Mesenchymal stem cell (in vitro differentiated cells and primary cell): ENCODE results near the gene GTF2F1. TPM values are rescaled to one million over a fixed set of nuclear protein-coding genes. Genes with fewer than 3 reads are reported as not detected.

Source experiments
- DNase-seq: peaks from one replicate; pipeline ENCODE4 v3.0.0-alpha.2; 2013
- H2AFZ ChIP-seq: one replicate; pipeline ENCODE4 v1.6.1; 2013; ENCODE audit warnings: low read depth, mild to moderate bottlenecking, control low read depth, inconsistent platforms, low read length, moderate library complexity
- H2AK5ac ChIP-seq: 2 replicates; pipeline ENCODE4 v1.6.1; 2013; ENCODE audit warnings: low read length, moderate library complexity, mild to moderate bottlenecking, inconsistent platforms; ENCODE audit not compliant: severe bottlenecking
- H2BK120ac ChIP-seq: one replicate; pipeline ENCODE4 v1.6.1; 2013; ENCODE audit warnings: low read depth, mild to moderate bottlenecking, inconsistent platforms, low read length, moderate library complexity
- H2BK12ac ChIP-seq, 2 experiments: one replicate each; pipeline ENCODE4 v1.6.1; 2013; ENCODE audit warnings: inconsistent platforms in 2 of 2, low read length in 2 of 2, mild to moderate bottlenecking in 2 of 2, moderate library complexity in 2 of 2, control low read depth in 1 of 2
- H2BK15ac ChIP-seq: one replicate; pipeline ENCODE4 v1.6.1; 2013; ENCODE audit warnings: mild to moderate bottlenecking, low read depth, inconsistent platforms; ENCODE audit not compliant: poor library complexity, severe bottlenecking
- H2BK5ac ChIP-seq: 2 replicates; pipeline ENCODE4 v1.6.1; 2013; ENCODE audit warnings: low read depth, mild to moderate bottlenecking, low read length, control low read depth, inconsistent platforms; ENCODE audit not compliant: poor library complexity, severe bottlenecking
- H3K14ac ChIP-seq, 2 experiments: one replicate each; pipeline ENCODE4 v1.6.1; 2013; ENCODE audit warnings: inconsistent platforms in 2 of 2, low read length in 2 of 2, control low read depth in 1 of 2, mild to moderate bottlenecking in 1 of 2, moderate library complexity in 1 of 2
- H3K18ac ChIP-seq, 2 experiments: one replicate each; pipeline ENCODE4 v1.6.1; 2013; ENCODE audit warnings: inconsistent platforms in 2 of 2, low read length in 2 of 2, control low read depth in 1 of 2, low read depth in 1 of 2, mild to moderate bottlenecking in 1 of 2
- H3K23ac ChIP-seq, 2 experiments: one replicate each; pipeline ENCODE4 v1.6.1; 2013; ENCODE audit warnings: inconsistent platforms in 2 of 2, low read length in 2 of 2, mild to moderate bottlenecking in 2 of 2, moderate library complexity in 2 of 2, control low read depth in 1 of 2
- H3K27ac ChIP-seq: 2 replicates; pipeline ENCODE4 v1.5.1; 2013; ENCODE audit warnings: mild to moderate bottlenecking, moderate library complexity, low read length, control low read depth, inconsistent platforms; ENCODE audit not compliant: poor library complexity, severe bottlenecking
- H3K27me3 ChIP-seq, 2 experiments: 2 replicates each; pipeline versions ENCODE4 v1.6.1 to v1.7.0; 2013; ENCODE audit warnings: low read length in 2 of 2, mild to moderate bottlenecking in 2 of 2, moderate library complexity in 2 of 2, control low read depth in 1 of 2, inconsistent platforms in 1 of 2; ENCODE audit not compliant: control insufficient read depth in 1 of 2, insufficient read depth in 1 of 2
- H3K36me3 ChIP-seq, 2 experiments: 2 replicates each; pipeline versions ENCODE4 v1.6.1 to v1.7.0; 2013; ENCODE audit warnings: low read length in 2 of 2, control low read depth in 1 of 2, inconsistent platforms in 1 of 2, low read depth in 1 of 2, mild to moderate bottlenecking in 1 of 2; ENCODE audit not compliant: insufficient read depth in 2 of 2, control insufficient read depth in 1 of 2
- H3K4ac ChIP-seq, 2 experiments: one replicate each; pipeline ENCODE4 v1.6.1; 2013; ENCODE audit warnings: inconsistent platforms in 2 of 2, low read length in 2 of 2, mild to moderate bottlenecking in 2 of 2, moderate library complexity in 2 of 2, control low read depth in 1 of 2, low read depth in 1 of 2
- H3K4me1 ChIP-seq: 2 replicates; pipeline ENCODE4 v1.6.1; 2013; ENCODE audit warnings: low read depth, low read length, control low read depth; ENCODE audit not compliant: control insufficient read depth, insufficient read depth
- H3K4me2 ChIP-seq: 2 replicates; pipeline ENCODE4 v1.6.1; 2013; ENCODE audit warnings: low read length, mild to moderate bottlenecking, inconsistent platforms; ENCODE audit not compliant: poor library complexity, severe bottlenecking
- H3K4me3 ChIP-seq, 2 experiments: 2 replicates each; pipeline versions ENCODE4 v1.5.1 to v1.7.0; 2013; ENCODE audit warnings: low read length in 2 of 2, mild to moderate bottlenecking in 2 of 2, control low read depth in 1 of 2, low read depth in 1 of 2; ENCODE audit not compliant: insufficient read depth in 1 of 2
- H3K79me1 ChIP-seq: replicated peaks from 2 replicates; pipeline ENCODE4 v1.6.1; 2013; ENCODE audit warnings: mild to moderate bottlenecking, control low read depth, low read length, inconsistent platforms; ENCODE audit not compliant: poor library complexity, severe bottlenecking
- H3K9ac ChIP-seq: 2 replicates; pipeline ENCODE4 v1.7.0; 2013; ENCODE audit warnings: mild to moderate bottlenecking, low read length, moderate library complexity
- H3K9me3 ChIP-seq: 2 replicates; pipeline ENCODE4 v1.7.0; 2013; ENCODE audit warnings: mild to moderate bottlenecking, low read length; ENCODE audit not compliant: control insufficient read depth
- H4K8ac ChIP-seq: one replicate; pipeline ENCODE4 v1.6.1; 2013; ENCODE audit warnings: inconsistent platforms, mild to moderate bottlenecking, low read length, moderate library complexity
- H4K91ac ChIP-seq: one replicate; pipeline ENCODE4 v1.6.1; 2013; ENCODE audit warnings: mild to moderate bottlenecking, low read length, inconsistent platforms
- WGBS: methylation state at CpG from one replicate; pipeline ENCODE4 v1.1.7; 2013; ENCODE audit warnings: mixed read lengths; 5-methylcytosine and 5-hydroxymethylcytosine counted together
- small RNA-seq: library from polyadenylated mRNA; stranded (forward); fragments of <200 nt; extraction: miRNeasy Mini kit (QIAGEN cat#:217004); gene quantifications from one replicate; pipeline ENCODE3, GENCODE V24; 2013; ENCODE audit warnings: low read depth

Gene GTF2F1

DNA sequence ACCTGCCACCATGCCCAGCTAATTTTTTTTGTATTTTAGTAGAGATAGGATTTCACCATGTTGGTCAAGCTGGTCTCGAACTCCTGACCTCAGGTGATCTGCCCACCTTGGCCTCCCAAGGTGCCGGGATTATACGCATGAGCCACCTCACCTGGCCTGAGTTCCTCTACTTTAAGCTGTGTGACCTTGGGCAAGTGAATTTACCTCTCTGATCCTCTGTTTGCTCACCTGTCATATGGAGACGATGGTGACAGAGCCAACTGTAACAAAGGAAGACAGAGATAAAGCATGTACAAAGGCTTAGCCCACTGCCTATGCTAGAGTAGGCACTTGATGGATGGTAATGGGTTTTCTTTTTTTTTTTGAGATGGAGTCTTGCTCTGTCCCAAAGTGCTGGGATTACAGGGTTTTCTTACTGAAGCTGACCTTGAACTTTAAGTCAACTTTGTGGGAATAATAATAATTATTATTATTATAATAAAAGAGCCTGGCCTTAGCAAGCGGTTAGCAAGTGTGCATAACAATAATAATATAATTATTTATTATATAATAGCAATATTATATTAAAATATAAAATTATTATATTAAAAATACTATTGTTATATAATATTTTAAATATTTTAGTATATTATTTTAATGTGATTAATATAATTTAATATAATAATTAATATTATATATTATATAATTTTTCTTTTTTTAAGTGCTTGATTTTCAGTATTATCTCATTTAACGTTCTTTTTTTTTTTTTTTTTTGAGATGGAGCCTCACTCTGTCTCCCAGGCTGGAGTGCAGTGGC, 58.3 kb downstream of the GTF2F1 start:
- H3K4me1 ChIP-seq = no peaks in the 10 kb centered on the region
- H3K4me3 ChIP-seq = no peak overlapping the region
- H3K9me3 ChIP-seq = no peaks in the 10 kb centered on the region
- 88% methylated on average over 5 of the region's 6 CpGs for WGBS
- H3K27ac ChIP-seq = no peak overlapping the region
- no peak overlapping the region for H3K9ac ChIP-seq
- no peak overlapping the region for H2AFZ ChIP-seq
- DNase-seq = no peak
- H4K91ac ChIP-seq = no peak overlapping the region
- H3K14ac ChIP-seq = no peak overlapping the region
- no peak overlapping the region for H2BK15ac ChIP-seq
- no peak overlapping the region for H2AK5ac ChIP-seq
- H3K23ac ChIP-seq = no peak overlapping the region
- no peak overlapping the region for H2BK5ac ChIP-seq
- H3K79me1 ChIP-seq = no peaks in the 10 kb centered on the region
- H2BK12ac ChIP-seq = no peak overlapping the region
- no peak overlapping the region for H2BK120ac ChIP-seq
- H3K4ac ChIP-seq = no peak overlapping the region
- H3K27me3 ChIP-seq = peaks cover 0 to 17% of the 10 kb centered on the region in 2 experiments
- no peak overlapping the region for H3K18ac ChIP-seq
- no peak overlapping the region for H4K8ac ChIP-seq
- no peaks in the 10 kb centered on the region for H3K36me3 ChIP-seq
- no peak overlapping the region for H3K4me2 ChIP-seq

DNA sequence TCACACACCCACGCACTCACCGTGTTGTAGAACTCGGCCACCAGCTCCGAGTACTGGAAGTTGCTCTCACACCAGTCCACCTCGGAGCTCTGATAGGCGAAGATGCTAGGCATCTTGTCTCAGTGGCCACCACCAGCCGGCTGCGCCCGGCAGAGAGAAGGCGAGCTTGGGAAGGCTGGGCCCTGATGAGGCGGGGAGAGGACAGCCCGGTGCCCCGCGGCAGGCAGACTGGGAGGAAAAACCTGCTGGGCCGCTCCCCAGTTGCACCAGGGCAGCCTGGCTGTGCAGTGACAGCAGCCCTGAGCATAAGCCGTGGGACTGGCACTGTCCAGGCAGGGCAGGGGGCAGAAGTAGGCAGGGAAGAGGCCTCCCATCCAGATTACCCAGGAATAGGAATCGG, 59.5 kb downstream of the GTF2F1 start, which contains the start of gene ACER1:
Gene ACER1 (minus strand): TSS at position 174 of the 400 bp plus-strand sequence. CDS start 61 bp downstream, at position 113.
- H3K36me3 ChIP-seq = no peaks in the 10 kb centered on the region
- H3K14ac ChIP-seq = no peak within 1 kb of the TSS
- no peak within 1 kb of the TSS for H3K4ac ChIP-seq
- H2BK5ac ChIP-seq = no peak within 1 kb of the TSS
- H3K27ac ChIP-seq = no peak within 1 kb of the TSS
- no peak within 1 kb of the TSS for H3K4me3 ChIP-seq
- H3K4me2 ChIP-seq = no peak within 1 kb of the TSS
- H3K79me1 ChIP-seq = no peaks in the 10 kb centered on the region
- no peaks in the 10 kb centered on the region for H3K9me3 ChIP-seq
- H2BK15ac ChIP-seq = no peak within 1 kb of the TSS
- H3K23ac ChIP-seq = no peak within 1 kb of the TSS
- peaks cover 0 to 26% of the 10 kb centered on the region in 2 experiments for H3K27me3 ChIP-seq
- 83% methylated on average over 17 of the region's 17 CpGs for WGBS
- no peak within 1 kb of the TSS for H2BK12ac ChIP-seq
- no peak within 1 kb of the TSS for H3K18ac ChIP-seq
- no peak within 1 kb of the TSS for H4K8ac ChIP-seq
- no peak within 1 kb of the TSS for H3K9ac ChIP-seq
- no peak within 1 kb of the TSS for H2BK120ac ChIP-seq
- no peak for DNase-seq
- H3K4me1 ChIP-seq = no peaks in the 10 kb centered on the region
- no peak within 1 kb of the TSS for H2AK5ac ChIP-seq
- H2AFZ ChIP-seq = no peak within 1 kb of the TSS
- H4K91ac ChIP-seq = no peak within 1 kb of the TSS

Small RNAs within 50 kb of the gene (small RNA-seq; reads per million reads assigned to genes)
- not detected for gene MIR6790
- not detected for gene MIR6885
